T-helper 1 cell treated with Interleukin-12 subunit alpha and Interleukin-12 subunit beta and Interleukin-4 antibody, amounts not matched to agents 30 ng/mL and 1 ng/mL, for 36 hours (primary cell): ENCODE results near the gene SERINC4. TPM values are rescaled to one million over a fixed set of nuclear protein-coding genes. Genes with fewer than 3 reads are reported as not detected.

ENCODE experiments used
- intact Hi-C: fragments of 100-400 bp; cut with micrococcal nuclease; formaldehyde crosslinking; loops from one replicate; pipeline ENCODE4 v1.15.1; 2024
- total RNA-seq: library from RNA; stranded (reverse); gene quantifications from 2 replicates; pipeline ENCODE4 v1.2.3, GENCODE V29; 2022

SERINC4 gene
- total RNA-seq, 1 donor from 2014 or later = 0.17 TPM

DNA sequence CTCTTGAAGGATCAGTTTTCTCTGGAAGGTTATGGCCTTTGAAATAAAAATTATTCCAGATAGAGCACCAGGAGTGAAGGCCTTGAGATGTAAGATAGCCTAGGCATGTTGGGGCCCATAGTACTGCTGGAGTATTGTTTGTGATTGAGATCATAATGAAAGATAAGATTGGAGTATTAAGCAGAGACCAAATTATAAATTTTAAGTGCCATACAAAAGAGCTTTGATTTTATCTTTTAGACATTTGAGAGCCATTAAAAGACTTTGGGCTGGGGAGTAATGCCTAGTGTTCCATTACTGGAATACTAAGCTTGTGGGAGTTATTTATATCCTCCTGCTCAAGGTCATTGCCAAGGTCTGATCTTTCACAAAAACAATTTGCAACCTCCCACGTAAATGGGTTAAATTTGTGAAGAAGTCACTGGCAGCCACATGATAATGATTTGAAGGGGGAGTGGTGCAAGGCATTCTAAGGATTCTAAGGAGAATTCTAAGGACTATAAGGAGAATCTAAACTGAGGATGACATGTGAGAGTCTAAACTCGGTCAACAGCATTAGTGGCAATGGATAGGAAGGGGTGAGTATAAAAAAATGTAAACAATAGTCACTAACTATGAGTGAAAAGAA is 36.1 kb downstream of the SERINC4 start:
- intact Hi-C loops = no loop called here

DNA sequence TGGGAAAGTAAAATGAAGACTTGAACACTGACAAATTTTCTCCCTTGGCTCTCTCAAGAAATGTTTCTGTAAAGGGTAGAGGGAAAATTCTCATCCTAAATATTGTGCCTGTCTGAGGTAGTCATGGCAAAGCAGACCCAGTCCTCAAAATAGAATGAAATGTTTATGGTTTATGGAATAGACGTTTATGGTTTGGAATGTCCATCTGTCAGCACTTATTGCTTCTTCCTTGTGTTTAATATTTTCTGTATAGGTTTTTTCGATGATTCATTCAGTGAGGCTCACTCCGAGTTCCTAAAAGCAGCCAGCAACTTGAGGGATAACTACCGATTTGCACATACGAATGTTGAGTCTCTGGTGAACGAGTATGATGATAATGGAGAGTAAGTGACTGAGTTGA is 37.2 kb downstream of the SERINC4 start:
- intact Hi-C loops = no loop called here

DNA sequence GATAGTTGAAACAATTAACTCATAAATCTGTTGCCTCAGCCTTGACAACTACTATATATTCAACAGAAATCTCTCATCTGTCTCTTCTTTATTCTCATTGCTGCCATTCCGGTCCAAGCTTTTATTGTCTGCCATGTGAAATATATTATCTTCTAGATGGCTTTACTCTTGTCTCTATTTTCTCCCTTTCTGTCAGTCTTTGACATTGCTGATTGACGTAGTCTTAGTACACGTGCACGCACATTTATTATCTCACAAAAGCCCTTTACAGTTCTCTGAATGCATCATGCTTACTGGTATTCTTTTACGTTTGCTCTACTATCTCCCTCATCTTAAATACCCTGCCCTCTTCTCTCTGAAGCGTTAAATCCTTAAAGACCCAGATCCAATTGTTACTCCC is 48.1 kb downstream of the SERINC4 start:
- intact Hi-C loops = loop anchor here (2.0 kb wide), 1 partner anchor 49 kb away; the partner anchor contains the start of genes HYPK and SERINC4

DNA sequence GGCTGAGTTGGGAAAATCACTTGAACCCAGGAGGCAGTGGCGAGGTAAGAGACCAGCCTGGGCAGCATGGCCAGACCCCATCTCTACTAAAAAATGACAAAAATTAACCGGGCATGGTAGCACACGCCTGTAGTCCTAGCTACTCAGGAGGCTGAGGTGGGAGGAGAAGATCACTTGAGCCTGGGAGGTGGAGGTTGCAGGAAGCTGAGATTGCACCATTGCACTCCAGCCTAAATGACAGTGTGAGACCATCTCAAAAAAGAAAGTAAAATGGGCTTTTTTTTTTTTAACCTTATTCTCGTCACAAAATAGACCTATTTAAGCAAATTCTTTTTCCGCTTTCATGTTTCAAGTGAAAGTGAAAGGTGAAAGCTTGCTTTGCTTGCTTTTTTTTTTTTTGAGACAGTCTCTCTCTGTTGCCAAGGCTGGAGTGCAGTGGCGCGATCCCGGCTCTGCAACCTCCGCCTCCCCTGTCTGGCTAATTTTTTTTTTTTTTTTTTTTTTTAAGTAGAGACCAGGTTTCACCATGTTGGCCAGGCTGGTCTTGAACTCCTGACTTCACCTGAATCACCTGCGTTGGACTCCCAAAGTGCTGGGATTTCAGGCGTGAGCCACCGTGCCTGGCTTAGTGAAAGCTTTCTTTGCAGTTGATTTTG is 50.2 kb downstream of the SERINC4 start:
- intact Hi-C loops = loop anchor here (1.0 to 10.0 kb wide), 13 partner anchors 19 to 1255 kb away; partner anchors contain the start of genes CCNDBP1, CTDSPL2, EIF3J and HYPK

DNA sequence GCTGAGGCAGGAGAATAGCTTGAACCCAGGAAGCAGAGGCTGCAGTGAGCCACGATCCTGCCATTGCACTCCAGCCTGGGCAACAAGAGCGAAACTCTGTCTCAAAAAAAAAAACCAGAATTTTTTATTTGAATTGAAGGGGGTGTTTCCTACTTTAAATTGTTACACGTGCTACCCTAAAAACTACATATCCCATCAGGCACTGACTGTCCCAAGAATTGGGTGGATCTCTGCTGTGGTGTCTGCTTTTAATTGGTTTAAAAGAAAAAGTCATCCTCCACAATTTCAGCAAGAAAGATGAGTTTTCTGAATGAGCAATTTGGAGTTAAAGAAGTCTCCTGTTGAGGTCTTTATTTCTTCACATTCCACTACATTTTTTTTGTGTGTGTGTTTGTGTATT is 51.6 kb downstream of the SERINC4 start:
- intact Hi-C loops = loop anchor here (5.0 to 10.0 kb wide), 8 partner anchors 306 to 1254 kb away; partner anchors contain the start of genes CCNDBP1, CTDSPL2, EIF3J and LCMT2

DNA sequence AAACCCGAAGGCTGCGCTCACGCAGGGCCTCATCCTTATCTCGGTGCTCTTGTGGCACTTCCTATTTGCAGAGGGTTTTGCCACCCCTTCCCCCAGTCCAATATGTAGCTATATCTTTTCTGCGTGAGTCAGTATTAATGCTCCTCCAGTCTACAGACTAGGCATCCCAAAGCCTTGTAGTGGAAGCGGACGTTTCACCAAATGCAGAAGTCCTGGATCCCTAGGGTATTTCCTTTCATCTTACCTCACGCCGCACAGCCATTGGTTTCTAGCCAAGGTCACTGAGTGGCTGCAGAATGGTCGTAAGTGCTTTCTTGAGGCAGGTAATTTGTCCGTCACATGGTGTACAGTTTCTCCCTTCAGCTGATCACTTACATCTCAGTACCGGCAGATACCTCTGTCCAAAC is 53.1 kb downstream of the SERINC4 start:
- intact Hi-C loops = loop anchor here (1.0 to 10.0 kb wide), 10 partner anchors 30 to 1252 kb away; partner anchors contain the start of genes CCNDBP1, CTDSPL2, EIF3J and LCMT2

DNA sequence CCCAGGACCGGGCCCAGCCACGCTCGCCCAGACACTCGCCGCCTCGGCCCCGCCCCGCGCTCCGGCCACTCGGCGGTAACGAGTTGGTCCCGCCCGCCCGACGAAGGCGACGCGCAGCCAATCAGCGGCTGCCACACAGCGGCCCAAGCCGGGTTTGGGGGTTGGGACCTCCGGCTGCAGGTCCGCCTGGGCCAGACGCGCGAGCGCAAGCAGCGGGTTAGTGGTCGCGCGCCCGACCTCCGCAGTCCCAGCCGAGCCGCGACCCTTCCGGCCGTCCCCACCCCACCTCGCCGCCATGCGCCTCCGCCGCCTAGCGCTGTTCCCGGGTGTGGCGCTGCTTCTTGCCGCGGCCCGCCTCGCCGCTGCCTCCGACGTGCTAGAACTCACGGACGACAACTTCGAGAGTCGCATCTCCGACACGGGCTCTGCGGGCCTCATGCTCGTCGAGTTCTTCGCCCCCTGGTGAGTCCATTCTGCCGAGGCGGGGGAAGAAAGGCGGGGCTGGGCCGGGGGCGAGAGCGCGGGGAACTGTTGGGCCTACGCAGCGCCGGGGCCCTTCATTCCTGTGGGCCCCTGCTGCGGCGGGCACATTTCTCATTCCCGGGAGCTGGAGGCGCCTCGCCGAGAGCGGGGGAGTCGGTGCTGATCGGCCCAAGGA is 53.6 kb downstream of the SERINC4 start, which contains the start of gene PDIA3:
TSS of gene PDIA3 (plus strand) at position 194 of the 658 bp plus-strand sequence. CDS start at position 296, 102 bp downstream.
- intact Hi-C loops = loop anchor here (1.0 to 10.0 kb wide), 10 partner anchors 31 to 1252 kb away; partner anchors contain the start of genes CCNDBP1, CTDSPL2, EIF3J and LCMT2

Other genes with a start within 250 kb of the SERINC4 start
- 45.8 and 50.2 TPM in 2 replicates for gene PPIP5K1, start 210.0 kb downstream of the SERINC4 start, total RNA-seq
- 0.20 and 0.32 TPM in 2 replicates for gene CKMT1B, start 206.2 kb downstream of the SERINC4 start, total RNA-seq
- gene STRC, start 181.4 kb downstream of the SERINC4 start, total RNA-seq = 0.44 and 0.46 TPM in 2 replicates
- 7.6 and 9.8 TPM in 2 replicates for gene CATSPER2, start 151.4 kb downstream of the SERINC4 start, total RNA-seq
- gene CKMT1A, start 106.4 kb downstream of the SERINC4 start, total RNA-seq = not detected in 2 replicates
- gene PDIA3, start 53.8 kb downstream of the SERINC4 start, total RNA-seq = 386 and 411 TPM in 2 replicates
- 0.34 and 1.6 TPM in 2 replicates for gene ELL3, start 23.3 kb downstream of the SERINC4 start, total RNA-seq
- 681 and 682 TPM in 2 replicates for gene SERF2, start 7.9 kb downstream of the SERINC4 start, total RNA-seq
- 15.4 and 19.4 TPM in 2 replicates for gene HYPK, start 379 bp upstream of the SERINC4 start, total RNA-seq
- gene MFAP1, start 24.5 kb upstream of the SERINC4 start, total RNA-seq = 36.5 and 37.3 TPM in 2 replicates
- gene WDR76, start 26.8 kb upstream of the SERINC4 start, total RNA-seq = 61.4 and 62.9 TPM in 2 replicates